Activated naive CD4-positive, alpha-beta T cell treated with anti-CD3 and anti-CD28 coated beads, Interleukin-2, amount 50 U/mL, for 24 hours (primary cell): ENCODE results near the gene GLTPD2.
"Not testable (repeated sequence)": the region's sequence is repeated elsewhere in the genome, so short reads cannot be mapped to it uniquely, and the experiment has no call there.

ENCODE experiments used
- H3K27ac Mint-ChIP-seq: one replicate; pipeline ENCODE4 v1.8.0; 2021; ENCODE audit warnings: mild to moderate bottlenecking, mixed read lengths
- H3K27me3 Mint-ChIP-seq: one replicate; pipeline ENCODE4 v1.8.0; 2021; ENCODE audit warnings: mixed read lengths
- H3K36me3 Mint-ChIP-seq: one replicate; pipeline ENCODE4 v1.8.0; 2021; ENCODE audit warnings: mixed read lengths
- H3K4me1 Mint-ChIP-seq: one replicate; pipeline ENCODE4 v1.8.0; 2021; ENCODE audit warnings: mixed read lengths
- H3K4me3 Mint-ChIP-seq: one replicate; pipeline ENCODE4 v1.8.0; 2021; ENCODE audit warnings: mild to moderate bottlenecking, mixed read lengths
- H3K9me3 Mint-ChIP-seq: one replicate; pipeline ENCODE4 v1.8.0; 2021; ENCODE audit warnings: mixed read lengths

Gene GLTPD2

GRCh38 chr17:4815043-4815675 is 26.4 kb downstream of the GLTPD2 start:
- Mint-ChIP-seq H3K4me1 (no peaks in the 10 kb centered on the region), H3K27me3 (no peaks in the 10 kb centered on the region), H3K4me3 (no peak overlapping the region), H3K27ac (no peak overlapping the region), H3K36me3 (peaks cover 5% of the 10 kb centered on the region), H3K9me3 (no peaks in the 10 kb centered on the region)

- no peak overlapping the region for H3K27ac Mint-ChIP-seq
- H3K27me3 Mint-ChIP-seq, result no peaks in the 10 kb centered on the region
Measured at GRCh38 chr17:4816826-4817225, 28.1 kb downstream of the GLTPD2 start.

DNA sequence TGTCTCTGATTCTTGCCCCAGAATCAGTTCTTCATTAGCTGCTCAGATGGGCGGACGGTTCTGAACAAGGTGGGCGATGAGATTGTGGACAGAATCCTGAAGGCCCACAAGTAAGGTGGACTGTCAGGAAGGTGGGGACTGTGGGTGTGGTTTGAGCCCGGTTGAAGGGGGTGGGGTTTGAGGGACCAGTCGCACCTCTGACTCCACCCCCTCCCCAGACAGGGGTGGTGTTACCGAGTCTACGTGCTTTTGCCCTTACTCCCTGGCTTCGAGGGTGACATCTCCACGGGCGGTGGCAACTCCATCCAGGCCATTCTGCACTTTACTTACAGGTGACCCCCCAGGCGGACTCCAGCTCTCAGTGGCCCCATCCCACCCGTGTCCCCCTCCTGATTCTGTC is 29.5 kb downstream of the GLTPD2 start:
- Mint-ChIP-seq H3K36me3 (peaks cover 2% of the 10 kb centered on the region), H3K4me1 (no peaks in the 10 kb centered on the region), H3K4me3 (no peak overlapping the region), H3K27me3 (no peaks in the 10 kb centered on the region), H3K27ac (no peak overlapping the region), H3K9me3 (no peaks in the 10 kb centered on the region)

More at GRCh38 chr17:4816826-4817225, 28.1 kb downstream of the GLTPD2 start:
- Mint-ChIP-seq H3K4me1 (no peaks in the 10 kb centered on the region), H3K4me3 (no peak overlapping the region), H3K9me3 (no peaks in the 10 kb centered on the region), H3K36me3 (peaks cover 2% of the 10 kb centered on the region)

DNA sequence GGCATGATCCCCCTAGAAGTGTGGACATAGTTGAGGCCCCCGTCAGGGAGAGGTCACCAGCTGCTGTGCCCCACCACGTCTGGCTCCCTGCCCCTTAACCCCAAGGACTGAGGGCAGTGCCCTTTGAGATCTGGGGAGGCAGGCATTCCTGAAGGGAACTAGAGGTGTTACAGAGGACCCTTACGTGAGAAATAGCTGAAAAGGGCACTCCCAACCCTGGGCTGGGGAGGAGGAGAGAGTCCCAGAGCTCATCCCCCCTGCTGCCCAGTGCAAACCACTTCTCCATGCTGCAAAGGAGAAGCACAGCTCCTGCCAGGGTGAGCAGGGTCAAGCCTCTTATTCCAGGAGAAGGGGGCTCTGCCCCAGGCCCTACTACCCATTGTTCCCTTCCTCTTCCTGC is 34.1 kb downstream of the GLTPD2 start:
- H3K27ac Mint-ChIP-seq, result no peak overlapping the region
- no peaks in the 10 kb centered on the region for H3K4me1 Mint-ChIP-seq
- H3K27me3 Mint-ChIP-seq, result no peaks in the 10 kb centered on the region
- H3K36me3 Mint-ChIP-seq, result no peaks in the 10 kb centered on the region
- H3K9me3 Mint-ChIP-seq, result no peaks in the 10 kb centered on the region
- no peak overlapping the region for H3K4me3 Mint-ChIP-seq

- Mint-ChIP-seq H3K27me3 (no peaks in the 10 kb centered on the region), H3K4me3 (no peak overlapping the region), H3K27ac (no peak overlapping the region), H3K9me3 (no peaks in the 10 kb centered on the region), H3K36me3 (no peaks in the 10 kb centered on the region), H3K4me1 (no peaks in the 10 kb centered on the region)
Measured at GRCh38 chr17:4823373-4824089, 34.8 kb downstream of the GLTPD2 start.

- H3K9me3 Mint-ChIP-seq, result no peaks in the 10 kb centered on the region
- H3K36me3 Mint-ChIP-seq, result no peaks in the 10 kb centered on the region
- H3K27ac Mint-ChIP-seq, result no peak overlapping the region
- H3K4me3 Mint-ChIP-seq, result no peak overlapping the region
- H3K4me1 Mint-ChIP-seq, result no peaks in the 10 kb centered on the region
- no peaks in the 10 kb centered on the region for H3K27me3 Mint-ChIP-seq
Measured at GRCh38 chr17:4827399-4827798, 38.6 kb downstream of the GLTPD2 start.

DNA sequence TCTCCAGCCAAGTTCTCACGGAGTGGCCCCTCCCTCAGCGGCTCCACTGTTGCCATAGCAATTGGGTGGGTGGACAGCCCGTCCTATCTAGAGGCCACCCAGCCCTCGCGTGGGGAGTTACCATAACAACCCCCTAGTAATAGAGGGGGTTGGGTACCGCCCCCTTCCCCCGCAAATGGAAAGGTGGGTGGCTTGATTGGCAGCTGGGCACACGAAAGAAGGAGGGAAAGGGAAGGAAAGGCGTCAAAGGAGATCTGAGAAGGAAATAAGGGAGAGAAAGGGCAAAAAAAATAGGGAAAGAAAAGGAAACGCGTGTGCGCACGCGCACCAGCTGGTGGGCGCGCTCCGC is 44.0 kb downstream of the GLTPD2 start:
- Mint-ChIP-seq H3K27ac (peak overlapping the region; percentile 98), H3K4me1 (peaks cover 31% of the 10 kb centered on the region), H3K4me3 (peak overlapping the region; percentile 97)
- H3K9me3 Mint-ChIP-seq, H3K27me3 Mint-ChIP-seq, H3K36me3 Mint-ChIP-seq: not testable (repeated sequence)

- Mint-ChIP-seq H3K4me3 (peak within 1 kb of the TSS; percentile 97), H3K36me3 (no peaks in the 10 kb centered on the region), H3K4me1 (peaks cover 34% of the 10 kb centered on the region), H3K9me3 (no peaks in the 10 kb centered on the region), H3K27me3 (no peaks in the 10 kb centered on the region), H3K27ac (peak within 1 kb of the TSS; percentile 98)
Measured at GRCh38 chr17:4833178-4833940, 44.6 kb downstream of the GLTPD2 start, which contains the start of gene MINK1. Gene MINK1, plus strand, starts transcription at chr17:4833340. Its CDS starts 244 bp downstream, at chr17:4833584.

- no peaks in the 10 kb centered on the region for H3K9me3 Mint-ChIP-seq
- peaks cover 35% of the 10 kb centered on the region for H3K4me1 Mint-ChIP-seq
- H3K27me3 Mint-ChIP-seq, result no peaks in the 10 kb centered on the region
- H3K36me3 Mint-ChIP-seq, result peaks cover under 1% of the 10 kb centered on the region
- peak overlapping the region; percentile 90 for H3K27ac Mint-ChIP-seq
- peak overlapping the region; percentile 91 for H3K4me3 Mint-ChIP-seq
Measured at GRCh38 chr17:4833941-4834680, 45.3 kb downstream of the GLTPD2 start.

- no peaks in the 10 kb centered on the region for H3K27me3 Mint-ChIP-seq
- peak overlapping the region; percentile 91 for H3K4me3 Mint-ChIP-seq
- H3K4me1 Mint-ChIP-seq, result peaks cover 41% of the 10 kb centered on the region
- H3K27ac Mint-ChIP-seq, result peak overlapping the region; percentile 49
- no peaks in the 10 kb centered on the region for H3K9me3 Mint-ChIP-seq
- H3K36me3 Mint-ChIP-seq, result peaks cover 3% of the 10 kb centered on the region
Measured at GRCh38 chr17:4834681-4835020, 45.9 kb downstream of the GLTPD2 start.

- Mint-ChIP-seq H3K27me3 (no peaks in the 10 kb centered on the region), H3K27ac (no peak overlapping the region), H3K36me3 (peaks cover 8% of the 10 kb centered on the region), H3K4me1 (peaks cover 56% of the 10 kb centered on the region), H3K4me3 (no peak overlapping the region), H3K9me3 (no peaks in the 10 kb centered on the region)
Measured at GRCh38 chr17:4836221-4836620, 47.5 kb downstream of the GLTPD2 start.

DNA sequence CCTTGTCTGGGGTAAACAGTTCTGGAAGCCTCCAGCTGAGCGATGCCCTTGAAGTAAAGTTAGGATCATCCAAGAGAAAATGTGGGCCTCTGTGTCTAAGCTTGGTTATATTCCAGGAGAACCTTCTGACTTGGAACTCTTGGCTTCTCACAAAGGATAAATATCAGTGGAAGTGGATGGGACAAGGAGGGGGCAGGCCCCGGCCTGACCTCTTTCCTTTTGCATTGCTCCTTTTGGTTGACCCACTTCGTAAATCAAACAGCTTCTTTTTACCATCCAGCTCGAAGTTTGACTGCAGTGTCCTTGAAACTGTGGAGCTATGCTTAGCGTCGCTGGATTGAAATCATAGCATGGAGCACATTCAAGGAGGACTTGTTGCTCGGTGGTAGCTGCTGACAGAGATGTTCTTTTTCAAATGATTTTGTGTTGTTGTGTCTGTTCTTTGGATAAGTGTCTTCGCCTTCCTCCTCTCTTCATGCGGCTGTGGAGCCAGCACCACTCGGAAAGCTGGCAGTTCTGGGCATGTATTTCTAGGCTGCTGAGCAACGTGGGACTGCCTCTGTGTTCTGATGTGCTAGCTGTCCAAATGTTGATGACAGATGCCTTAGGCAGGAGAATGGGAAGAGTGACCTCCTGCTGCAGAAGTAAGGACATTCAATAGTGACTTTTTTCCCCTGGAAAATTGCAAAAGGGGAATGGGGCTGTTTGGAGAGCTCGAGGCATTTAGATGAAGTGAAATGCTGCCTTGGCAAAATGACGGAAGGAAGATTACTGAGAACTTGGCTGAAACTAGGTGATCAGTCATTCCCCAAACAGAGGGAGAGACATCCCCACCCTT is 48.9 kb downstream of the GLTPD2 start:
- H3K27me3 Mint-ChIP-seq, result no peaks in the 10 kb centered on the region
- H3K4me3 Mint-ChIP-seq, result no peak overlapping the region
- peaks cover 66% of the 10 kb centered on the region for H3K4me1 Mint-ChIP-seq
- no peaks in the 10 kb centered on the region for H3K9me3 Mint-ChIP-seq
- peaks cover 8% of the 10 kb centered on the region for H3K36me3 Mint-ChIP-seq
- H3K27ac Mint-ChIP-seq, result no peak overlapping the region

- H3K4me3 Mint-ChIP-seq, result no peak overlapping the region
- H3K9me3 Mint-ChIP-seq, result no peaks in the 10 kb centered on the region
- no peak overlapping the region for H3K27ac Mint-ChIP-seq
- peaks cover 8% of the 10 kb centered on the region for H3K36me3 Mint-ChIP-seq
- peaks cover 69% of the 10 kb centered on the region for H3K4me1 Mint-ChIP-seq
- H3K27me3 Mint-ChIP-seq, result no peaks in the 10 kb centered on the region
Measured at GRCh38 chr17:4838309-4838785, 49.6 kb downstream of the GLTPD2 start.

DNA sequence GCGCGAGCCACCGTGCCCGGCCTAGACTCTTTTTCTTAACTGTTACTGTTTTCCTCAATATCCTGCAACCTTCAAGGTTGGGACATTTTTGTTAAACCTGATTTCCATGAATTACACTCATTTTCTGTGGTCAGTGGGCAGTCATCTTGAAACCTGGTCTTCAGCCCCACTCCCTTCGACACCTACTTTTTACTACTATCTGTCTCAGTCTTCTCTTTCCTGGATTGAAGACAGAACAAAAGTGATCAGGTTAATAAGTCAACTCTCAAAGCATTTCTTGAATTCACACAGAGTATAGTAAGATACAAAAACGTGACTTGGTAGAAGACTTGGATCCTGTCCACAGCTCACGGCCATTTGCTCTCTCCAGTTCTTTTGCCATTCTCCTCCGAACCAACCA is 50.5 kb downstream of the GLTPD2 start:
- H3K4me3 Mint-ChIP-seq, result no peak overlapping the region
- H3K27me3 Mint-ChIP-seq, result no peaks in the 10 kb centered on the region
- H3K4me1 Mint-ChIP-seq, result peaks cover 65% of the 10 kb centered on the region
- H3K36me3 Mint-ChIP-seq, result peaks cover 8% of the 10 kb centered on the region
- H3K27ac Mint-ChIP-seq, result no peak overlapping the region
- no peaks in the 10 kb centered on the region for H3K9me3 Mint-ChIP-seq
